Coronary artery (tissue), 2 donors: ENCODE measurements around the gene SGSH.

ENCODE experiments used
- DNase-seq: peaks from one replicate; pipeline ENCODE4 v3.0.0-alpha.2; 2017; ENCODE audit warnings: low spot score
- H3K27ac ChIP-seq, 2 donors: fragments of 200-600 bp; sonication (generic); one replicate each; pipeline ENCODE4 v1.5.1; 2016 to 2019
- H3K4me3 ChIP-seq: fragments of 200-600 bp; sonication (generic); 2 replicates; pipeline ENCODE4 v1.5.1; 2016; ENCODE audit warnings: mild to moderate bottlenecking, moderate library complexity
- TF ChIP-seq, protein P1 (sequence below): fragments of 200-600 bp; sonication (generic); IDR thresholded peaks from one replicate; pipeline ENCODE4 v1.5.1; 2019; ENCODE audit warnings: antibody characterized with exemption

SGSH gene

DNA sequence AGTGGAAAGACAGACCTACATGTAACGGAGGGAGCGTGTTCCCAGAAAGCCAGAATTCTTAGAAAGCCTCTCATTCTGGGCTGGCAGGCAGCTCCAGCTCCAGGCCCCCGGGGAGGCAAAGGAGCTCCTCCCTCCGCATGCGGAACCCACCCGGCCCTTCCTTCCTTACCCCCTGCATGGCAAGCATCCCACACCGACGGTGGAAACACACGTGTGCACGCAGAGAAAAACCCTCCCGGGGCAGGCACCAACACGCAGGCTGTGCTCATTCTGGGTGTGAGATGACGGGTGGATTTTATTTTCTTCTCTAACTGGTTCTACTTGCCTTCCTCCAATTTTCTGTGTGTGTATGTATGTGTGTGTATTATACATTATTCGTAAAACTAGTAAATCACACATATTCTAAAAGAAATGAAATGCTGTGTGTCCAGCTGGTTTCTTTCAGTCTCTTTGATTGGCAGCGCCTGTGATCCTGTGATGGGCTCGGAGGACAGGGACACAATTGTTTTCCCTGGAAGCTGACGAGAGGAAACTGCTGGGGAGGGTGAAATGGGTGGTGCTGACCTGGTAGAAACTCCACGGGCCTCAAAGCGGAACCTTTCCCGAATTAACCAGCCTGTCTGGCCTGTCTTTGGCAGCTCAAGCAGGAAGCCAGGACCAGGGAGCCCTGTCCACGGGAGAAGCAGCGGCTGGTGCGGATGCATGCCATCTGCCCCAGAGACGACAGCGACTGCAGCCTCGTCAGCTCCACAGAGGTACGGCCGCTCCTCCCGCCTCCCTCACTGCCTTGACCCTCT is 28.1 kb downstream of the SGSH start:
- TF ChIP-seq, protein P1, sequence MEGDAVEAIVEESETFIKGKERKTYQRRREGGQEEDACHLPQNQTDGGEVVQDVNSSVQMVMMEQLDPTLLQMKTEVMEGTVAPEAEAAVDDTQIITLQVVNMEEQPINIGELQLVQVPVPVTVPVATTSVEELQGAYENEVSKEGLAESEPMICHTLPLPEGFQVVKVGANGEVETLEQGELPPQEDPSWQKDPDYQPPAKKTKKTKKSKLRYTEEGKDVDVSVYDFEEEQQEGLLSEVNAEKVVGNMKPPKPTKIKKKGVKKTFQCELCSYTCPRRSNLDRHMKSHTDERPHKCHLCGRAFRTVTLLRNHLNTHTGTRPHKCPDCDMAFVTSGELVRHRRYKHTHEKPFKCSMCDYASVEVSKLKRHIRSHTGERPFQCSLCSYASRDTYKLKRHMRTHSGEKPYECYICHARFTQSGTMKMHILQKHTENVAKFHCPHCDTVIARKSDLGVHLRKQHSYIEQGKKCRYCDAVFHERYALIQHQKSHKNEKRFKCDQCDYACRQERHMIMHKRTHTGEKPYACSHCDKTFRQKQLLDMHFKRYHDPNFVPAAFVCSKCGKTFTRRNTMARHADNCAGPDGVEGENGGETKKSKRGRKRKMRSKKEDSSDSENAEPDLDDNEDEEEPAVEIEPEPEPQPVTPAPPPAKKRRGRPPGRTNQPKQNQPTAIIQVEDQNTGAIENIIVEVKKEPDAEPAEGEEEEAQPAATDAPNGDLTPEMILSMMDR = no peak
- Histone ChIP-seq H3K4me3 (peak overlapping the region; percentile 17), H3K27ac (no peak overlapping the region)
- DNase-seq = no peak

DNA sequence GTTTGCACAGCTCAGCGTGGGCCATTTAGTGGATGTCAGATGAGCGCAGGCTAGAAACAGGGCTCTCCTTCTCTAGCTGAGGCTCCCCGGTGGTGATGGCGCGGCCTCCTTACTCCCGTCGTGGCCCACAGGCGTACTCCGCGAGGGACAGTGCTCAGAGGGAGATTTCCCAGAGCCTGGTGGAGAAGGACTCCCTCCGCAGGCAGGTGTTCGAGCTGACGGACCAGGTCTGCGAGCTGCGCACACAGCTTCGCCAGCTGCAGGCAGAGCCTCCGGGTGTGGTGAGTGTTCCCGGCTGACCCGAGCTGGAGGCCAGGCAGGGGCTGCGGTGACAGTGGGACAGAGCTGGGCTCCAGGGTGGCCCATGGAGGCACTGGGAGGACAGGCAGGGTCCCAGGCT is 28.9 kb downstream of the SGSH start:
- H3K27ac ChIP-seq = no peak overlapping the region
- DNase-seq = no peak

DNA sequence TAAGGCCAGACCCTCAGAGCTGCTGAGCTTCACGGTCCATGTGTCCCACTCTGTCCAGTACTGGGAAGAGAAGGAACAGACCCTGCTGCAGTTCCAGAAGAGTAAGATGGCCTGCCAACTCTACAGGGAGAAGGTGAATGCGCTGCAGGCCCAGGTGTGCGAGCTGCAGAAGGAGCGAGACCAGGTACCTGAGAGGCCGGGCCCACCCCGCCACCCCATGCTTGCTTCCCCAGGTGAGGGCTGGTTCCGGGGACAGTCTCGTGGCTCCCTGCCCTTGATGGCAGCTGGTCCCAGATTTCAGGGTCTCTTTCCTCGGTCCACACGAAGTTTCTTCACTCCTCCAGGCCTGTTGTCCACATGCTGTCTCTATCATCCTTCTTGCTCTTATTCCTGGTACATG is 29.4 kb downstream of the SGSH start:
- TF ChIP-seq, protein P1 = no peak
- Histone ChIP-seq H3K27ac (no peak overlapping the region), H3K4me3 (no peak overlapping the region)
- no peak for DNase-seq

More for the DNA sequence above, 28.9 kb downstream of the SGSH start:
- TF ChIP-seq, protein P1 = no peak
- no peak overlapping the region for H3K4me3 ChIP-seq

DNA sequence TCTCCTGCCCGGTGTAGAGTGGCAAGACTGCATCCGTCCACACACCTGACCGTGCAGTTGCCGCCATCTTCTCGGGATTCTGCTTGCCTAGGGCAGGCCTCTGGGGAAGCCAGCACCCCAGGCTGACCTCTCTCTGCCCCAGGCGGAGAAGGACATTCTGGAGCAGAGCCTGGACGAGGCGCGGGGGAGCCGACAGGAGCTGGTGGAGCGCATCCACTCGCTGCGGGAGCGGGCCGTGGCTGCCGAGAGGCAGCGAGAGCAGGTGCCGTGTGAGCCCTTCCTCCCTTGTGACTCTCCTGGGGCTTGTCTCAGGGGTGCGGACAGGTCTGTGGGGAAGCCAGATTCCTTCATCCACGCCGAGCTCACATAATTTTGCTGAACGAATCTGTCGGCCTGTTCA is 30.5 kb downstream of the SGSH start:
- no peak for DNase-seq
- TF ChIP-seq, protein P1 = no peak
- H3K4me3 ChIP-seq = no peak overlapping the region
- H3K27ac ChIP-seq = no peak overlapping the region

DNA sequence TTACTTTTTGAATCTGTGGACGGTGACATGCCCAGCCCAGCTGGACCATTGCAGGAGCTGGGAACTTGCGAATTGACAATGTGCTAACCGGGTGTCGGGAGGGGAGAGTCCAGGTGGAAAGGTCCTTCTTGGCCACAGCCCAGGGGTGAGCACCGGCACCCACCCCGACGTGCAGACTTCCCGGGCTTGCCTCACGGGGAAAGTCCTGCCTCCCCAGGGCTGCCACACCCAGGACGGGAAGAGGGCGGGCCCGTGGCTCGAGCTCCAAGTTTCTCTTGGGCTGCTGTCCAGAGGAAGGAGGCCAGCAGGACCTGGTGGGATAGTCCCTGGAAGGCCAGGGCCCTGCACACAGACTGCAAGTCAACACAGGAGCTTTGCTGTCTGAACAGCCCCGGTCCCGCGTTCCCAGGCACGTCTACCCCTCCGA is 32.6 kb downstream of the SGSH start:
- TF ChIP-seq, protein P1 = no peak
- DNase-seq = no peak
- Histone ChIP-seq H3K27ac (no peak overlapping the region), H3K4me3 (peak overlapping the region; percentile 54)

DNA sequence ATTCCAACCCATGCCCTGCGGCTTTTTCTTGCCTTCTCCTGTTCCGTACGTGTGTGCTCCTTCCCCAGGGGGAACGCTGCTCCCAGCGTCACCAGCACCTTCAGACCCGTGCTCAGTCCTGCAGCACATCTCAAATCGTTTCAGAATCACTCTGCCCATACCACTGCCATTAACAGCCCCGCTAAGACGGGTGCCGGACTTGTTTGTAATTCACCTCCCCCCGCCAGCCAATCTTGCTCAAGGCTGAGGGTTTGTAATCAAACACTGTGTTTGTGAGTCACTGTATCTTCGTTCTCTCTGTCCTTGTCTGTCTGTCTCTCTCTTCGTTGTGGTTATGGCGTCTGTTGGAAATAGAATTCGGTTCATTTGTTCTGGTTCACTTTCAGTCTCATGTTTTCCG is 33.0 kb downstream of the SGSH start:
- TF ChIP-seq, protein P1 = no peak
- Histone ChIP-seq H3K4me3 (peak overlapping the region; percentile 54), H3K27ac (no peak overlapping the region)
- no peak for DNase-seq

DNA sequence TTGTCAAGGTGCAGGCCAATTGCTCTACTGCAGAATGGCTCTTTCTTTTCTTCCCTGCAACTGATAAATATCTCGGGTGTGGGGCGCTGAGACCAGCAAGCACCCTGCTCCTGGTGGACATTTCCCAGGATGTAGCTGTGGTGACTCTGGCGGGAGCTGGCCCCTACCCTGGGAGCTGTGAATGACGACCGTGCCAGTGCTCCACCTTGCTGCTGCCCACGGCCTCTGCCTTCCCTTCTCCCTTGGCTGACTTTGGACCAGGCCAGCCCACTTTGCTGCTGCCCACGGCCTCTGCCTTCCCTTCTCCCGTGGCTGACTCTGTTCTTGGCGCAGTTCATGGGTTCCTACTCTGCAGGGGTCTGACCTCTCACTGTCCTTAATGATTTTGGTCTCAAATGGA is 34.2 kb downstream of the SGSH start:
- TF ChIP-seq, protein P1 = no peak
- H3K27ac ChIP-seq = no peak overlapping the region
- no peak overlapping the region for H3K4me3 ChIP-seq
- DNase-seq = no peak
